HG02943 (cell line): ENCODE results near the gene TMEM164.

Experiments
- ATAC-seq: cut with Tn5 transposase; IDR thresholded peaks from one replicate; pipeline ENCODE4 v1.9.1; 2021; ENCODE audit warnings: mild to moderate bottlenecking, low read depth, moderate library complexity; ENCODE audit not compliant: unreplicated experiment

The TMEM164 gene

GRCh38 chrX:110003167-110004156, 548 bp downstream of the TMEM164 start:
- no peak for ATAC-seq

DNA sequence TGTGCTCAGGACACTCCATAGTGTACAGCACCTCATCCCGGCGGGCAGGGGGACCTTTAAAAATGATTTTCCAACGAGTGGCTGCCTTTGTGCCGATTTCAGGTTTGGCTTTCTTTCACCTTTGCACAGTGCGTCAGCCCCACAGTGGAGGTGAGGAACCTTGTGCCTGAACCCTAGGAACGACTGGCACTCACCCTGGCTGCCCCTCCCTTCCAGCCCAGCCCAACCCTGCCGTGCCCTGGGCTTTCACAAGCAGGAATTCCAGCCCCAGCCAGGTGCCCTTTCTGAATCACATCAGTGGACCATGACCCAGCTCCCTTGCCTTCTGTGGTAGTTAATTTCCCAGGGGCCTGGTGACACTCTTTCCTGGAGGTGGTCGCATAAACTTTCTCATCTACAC, 1.3 kb downstream of the TMEM164 start:
- no peak for ATAC-seq

- ATAC-seq = no peak
These were observed 1.9 kb downstream of the TMEM164 start for GRCh38 chrX:110004731-110005369.

- ATAC-seq = no peak
These were observed 3.2 kb downstream of the TMEM164 start for GRCh38 chrX:110006161-110006560.

DNA sequence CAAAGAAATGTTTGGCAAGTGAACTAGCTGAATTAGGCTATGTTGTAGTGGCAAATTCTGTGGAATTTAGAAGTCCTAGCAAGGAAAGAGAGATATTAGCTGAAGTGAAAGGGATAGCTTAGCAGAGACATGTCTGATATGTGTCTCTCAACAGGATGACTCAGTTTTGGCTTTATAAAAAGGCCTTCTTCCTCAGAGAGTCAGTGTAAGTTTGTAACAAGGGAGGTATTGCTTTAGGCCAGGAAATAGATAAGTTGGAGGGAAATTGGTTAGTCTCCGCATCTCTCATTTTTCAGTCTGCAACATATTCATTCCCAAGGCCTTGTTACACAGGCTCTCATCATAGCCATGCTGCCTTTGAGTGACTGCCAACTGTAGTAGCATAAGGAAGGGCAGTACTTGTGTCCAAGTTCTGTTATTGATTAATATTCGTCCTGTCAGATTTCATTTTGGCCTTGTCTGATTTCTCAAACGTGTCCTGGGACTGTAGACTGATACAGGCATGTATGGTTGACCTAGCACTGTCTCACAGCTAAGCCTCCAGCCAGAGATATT, 4.0 kb downstream of the TMEM164 start:
- no peak for ATAC-seq

DNA sequence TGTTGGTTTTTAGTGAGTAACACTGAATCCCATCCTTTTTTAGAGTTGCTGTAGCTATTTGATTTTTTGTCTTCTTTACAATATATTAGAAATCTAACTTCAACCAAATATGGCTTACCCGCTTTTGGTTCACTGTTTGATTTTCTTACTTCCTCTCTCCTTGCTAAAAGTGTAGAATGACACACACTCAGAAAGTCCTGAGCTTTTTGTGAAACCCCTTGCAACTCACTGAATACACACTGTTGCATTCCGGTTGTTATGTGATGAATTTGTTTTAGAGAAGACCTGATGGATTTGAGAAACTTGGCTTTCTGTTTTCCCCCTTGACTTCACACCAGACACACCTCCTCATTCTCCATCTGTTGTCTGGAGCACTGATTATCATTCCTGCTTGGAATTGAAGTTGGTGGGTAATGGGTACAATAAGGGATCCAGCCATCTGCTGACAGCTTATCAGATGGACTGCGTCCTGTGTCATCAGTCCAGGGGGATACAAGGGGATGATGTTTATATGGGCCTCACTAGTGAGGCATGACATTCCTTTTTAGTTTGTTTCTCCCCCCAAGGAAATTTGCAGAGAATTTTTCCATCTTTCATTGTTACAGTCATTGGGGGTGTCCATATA, 5.2 kb downstream of the TMEM164 start:
- no peak for ATAC-seq

DNA sequence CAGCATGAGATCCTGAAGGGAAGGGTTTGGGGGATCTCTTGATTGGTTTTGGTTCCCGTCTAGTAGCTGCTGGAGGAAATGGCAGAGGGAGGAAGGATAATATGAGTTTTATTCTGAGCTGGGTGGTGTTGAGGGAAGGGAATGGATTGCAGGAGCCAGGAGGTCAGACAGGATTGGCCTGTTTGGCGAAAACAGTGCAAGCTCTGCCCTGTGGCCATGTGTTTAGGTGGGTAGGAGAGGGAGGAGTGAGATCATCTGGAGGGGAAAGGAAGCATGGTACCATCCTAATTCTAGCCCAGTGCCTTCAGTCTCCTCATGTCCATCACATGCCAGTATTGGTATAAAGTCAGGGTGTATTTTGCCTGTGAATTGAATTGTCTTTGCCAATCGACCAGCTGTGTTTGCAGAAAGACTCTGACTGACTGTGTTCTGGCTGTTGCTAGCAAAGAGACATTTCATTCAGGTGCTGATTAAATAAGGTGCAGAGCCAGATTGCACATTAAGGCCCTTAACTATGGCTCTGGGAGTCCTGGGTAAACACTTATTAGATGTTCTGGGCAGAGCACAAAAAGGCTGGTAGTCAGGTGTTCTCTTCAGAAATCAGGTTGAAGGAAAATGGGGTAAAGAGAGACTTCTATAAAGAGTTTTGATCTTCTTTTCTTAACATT, 10.0 kb downstream of the TMEM164 start:
- ATAC-seq = no peak

DNA sequence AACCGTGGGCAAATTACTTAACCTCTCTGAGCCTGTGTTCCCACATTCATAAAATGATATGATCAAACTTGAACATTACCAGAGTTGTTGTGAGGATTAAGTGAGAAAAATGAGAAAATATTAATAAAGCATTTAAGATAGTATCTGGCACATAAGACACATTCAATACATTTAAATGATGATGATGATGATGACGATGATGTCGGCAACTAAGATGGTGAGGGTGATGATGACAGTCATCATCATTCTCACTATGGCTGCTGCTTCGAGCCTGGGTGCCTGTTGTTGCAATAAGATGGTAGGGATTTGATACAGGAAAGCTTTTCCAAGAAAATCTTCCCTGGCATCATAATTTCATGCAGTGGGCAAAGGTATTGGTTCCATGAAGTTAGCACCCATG, 11.1 kb downstream of the TMEM164 start:
- ATAC-seq = no peak

DNA sequence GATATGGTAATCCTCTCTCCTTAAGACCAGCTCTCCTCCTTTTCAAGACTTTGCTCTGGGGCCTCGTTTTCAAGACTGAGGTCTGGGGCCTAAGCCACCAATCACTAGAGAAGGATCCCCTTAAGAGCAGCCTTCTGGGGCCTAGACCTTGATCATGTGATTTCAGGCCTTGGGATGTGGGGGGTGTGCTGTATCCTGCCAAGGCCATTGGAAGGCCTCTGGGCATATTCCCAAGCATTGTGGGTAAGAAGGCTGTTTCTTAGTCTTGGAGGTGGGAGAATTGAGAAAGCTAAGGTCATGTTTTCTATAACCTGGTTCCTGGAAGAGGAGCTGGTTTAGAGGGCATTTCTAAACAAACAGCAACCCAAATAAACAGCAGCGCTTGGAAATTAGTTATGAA, 12.1 kb downstream of the TMEM164 start:
- ATAC-seq = no peak

- ATAC-seq = no peak
These were observed 13.0 kb downstream of the TMEM164 start for GRCh38 chrX:110015915-110016314.

DNA sequence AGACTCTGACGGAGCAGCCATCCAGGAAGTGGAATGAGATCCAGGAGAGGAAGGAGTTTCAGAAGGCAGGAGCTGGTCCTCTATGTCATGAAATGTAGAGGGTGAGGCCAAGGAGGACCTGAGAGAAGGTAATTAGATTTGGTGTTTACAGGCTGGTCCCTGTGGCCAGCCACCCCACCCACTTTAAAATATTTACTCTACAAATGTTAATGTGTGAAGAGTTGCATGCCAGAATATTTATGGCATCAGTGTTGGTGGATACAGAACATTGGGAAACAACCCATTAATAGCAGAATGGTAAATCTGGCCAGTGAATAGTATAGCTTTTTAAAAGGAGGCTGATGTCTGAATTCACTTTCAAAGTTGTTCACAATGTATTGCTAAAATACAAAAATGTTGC, 17.6 kb downstream of the TMEM164 start:
- ATAC-seq = no peak

DNA sequence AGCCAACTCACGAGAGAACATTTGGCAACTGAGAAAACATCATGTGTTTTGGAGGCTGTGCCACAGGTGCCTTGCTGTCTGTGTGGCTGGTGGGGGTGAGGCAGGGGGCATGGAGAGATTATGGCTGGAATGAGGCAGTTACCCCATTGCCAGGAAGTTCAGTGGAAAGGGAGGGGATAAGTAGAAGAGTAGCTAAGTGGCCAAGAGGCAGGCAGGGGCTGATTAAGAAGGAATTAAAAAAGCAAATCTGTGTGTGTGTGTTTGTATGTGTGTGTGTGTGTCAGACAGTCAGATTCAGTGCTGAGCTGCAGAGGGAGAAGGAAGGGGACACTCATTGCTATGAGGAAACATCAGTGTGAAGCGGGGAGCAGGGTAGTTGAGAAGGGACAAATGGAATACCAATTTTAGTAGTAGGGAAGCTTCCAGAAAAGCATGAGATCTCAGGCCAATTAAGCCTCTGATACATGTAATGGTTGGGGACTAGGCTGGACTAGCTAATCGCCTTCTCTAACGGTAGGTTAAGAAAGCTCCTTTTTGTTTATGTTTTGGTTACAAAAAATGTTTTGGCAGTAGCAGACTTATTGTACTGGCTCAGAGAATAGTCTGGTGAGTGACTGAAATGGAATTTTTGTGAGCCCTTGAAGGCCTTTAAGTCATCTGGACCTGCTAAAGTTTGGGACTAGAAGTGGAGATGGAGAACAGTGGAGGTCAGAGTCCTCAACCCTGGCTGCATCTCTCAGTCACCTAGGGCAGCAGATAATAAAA, 18.5 kb downstream of the TMEM164 start:
- no peak for ATAC-seq

DNA sequence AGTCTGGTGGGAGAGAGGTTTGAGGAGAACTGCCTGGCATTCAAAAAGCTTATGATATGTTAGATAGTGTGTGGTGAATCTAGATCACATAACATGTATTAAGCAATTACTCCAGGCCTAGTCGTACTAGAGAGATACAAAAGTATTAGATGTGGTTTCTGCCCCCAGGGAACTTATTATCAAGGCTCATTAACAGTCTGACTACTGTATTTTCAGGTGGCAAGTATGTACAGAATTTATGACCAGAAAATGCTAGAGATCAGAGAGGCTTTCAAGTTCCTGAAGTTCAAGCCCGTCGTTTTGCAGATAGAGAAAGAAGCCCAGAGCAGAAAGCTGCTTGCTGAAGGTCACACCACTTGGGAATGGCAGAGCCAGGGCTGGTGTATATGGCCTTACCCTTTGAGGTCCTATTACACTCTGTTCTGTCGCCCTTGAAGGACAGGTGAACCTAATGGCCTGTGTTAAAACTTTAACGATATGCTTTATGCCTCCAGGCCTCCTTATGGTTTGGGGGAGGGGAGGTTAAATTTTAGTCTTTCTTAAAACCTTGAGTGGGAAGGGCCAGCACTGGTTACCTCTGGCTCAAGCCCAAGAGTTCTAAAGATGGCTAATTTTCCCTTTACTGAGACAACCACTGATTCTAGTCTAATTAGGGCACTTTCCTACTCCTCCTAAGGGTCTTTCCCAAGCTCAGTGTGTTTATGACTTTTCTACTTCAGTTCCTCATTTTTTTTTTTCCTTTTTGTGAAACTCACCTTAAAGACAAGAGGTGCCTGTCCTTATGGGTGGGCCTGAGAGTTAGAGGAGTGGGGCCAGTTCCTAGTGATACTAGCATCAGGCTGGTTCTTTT, 19.9 kb downstream of the TMEM164 start:
- ATAC-seq = no peak

GRCh38 chrX:110025395-110025794, 22.5 kb downstream of the TMEM164 start:
- ATAC-seq = no peak

GRCh38 chrX:110026099-110026844, 23.4 kb downstream of the TMEM164 start:
- ATAC-seq = no peak

DNA sequence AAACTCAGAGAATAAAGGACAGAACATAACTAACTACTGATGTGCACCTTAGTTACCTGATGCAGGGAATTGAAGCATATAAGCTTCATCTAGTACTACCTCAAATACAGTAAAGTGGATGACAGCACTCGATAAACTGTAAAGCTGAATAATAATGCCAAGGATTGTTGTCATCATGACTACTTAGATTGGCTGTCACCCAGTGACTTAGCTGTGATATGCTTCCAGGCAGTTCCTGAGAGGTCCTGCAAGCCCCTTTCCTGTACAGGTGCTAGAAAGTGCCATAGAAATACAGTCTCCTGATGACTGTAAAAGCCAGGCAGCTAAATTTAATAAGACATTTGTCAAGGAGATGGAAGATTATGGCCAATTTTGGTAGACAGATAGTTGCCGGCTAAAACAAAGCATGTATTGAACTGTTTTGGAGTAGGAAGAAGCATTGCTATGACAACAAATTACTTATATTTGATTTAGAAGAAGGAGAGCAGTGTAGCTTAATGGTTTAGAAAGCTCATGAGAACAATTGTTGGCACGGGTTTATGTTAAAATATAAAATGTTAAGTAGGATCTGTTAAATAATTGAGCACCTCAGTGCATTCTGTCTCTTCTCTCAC, 29.7 kb downstream of the TMEM164 start:
- ATAC-seq = no peak

DNA sequence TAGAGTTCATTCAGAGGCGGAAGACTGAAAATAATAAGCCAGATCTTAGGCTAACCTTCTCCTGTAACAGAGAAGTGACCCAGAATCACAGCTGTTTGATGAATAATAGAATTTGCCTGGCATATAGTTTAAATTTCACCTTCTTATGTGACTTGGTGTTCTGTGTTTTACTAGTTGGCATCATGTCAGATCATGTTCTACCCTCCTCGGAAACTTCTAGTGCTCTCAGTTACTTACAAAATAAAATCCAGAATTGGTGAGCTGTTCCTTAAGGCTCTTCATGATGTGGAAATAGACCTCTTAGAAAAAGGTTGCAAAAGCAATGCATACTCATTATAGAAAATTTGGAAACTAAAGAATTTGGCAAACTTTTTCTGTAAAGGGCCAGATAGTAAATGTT, 31.1 kb downstream of the TMEM164 start:
- ATAC-seq = no peak
